Gastroesophageal sphincter (tissue), 4 donors: ENCODE data around the gene MRPL40. TPM values are rescaled to one million over a fixed set of nuclear protein-coding genes. Genes with fewer than 3 reads are reported as not detected.

ENCODE experiments used
- ATAC-seq: fragments of 150-250 bp; one replicate; pipeline ENCODE4 v1.9.1; 2016; ENCODE audit warnings: mild to moderate bottlenecking, moderate library complexity
- H3K27ac ChIP-seq, 4 donors: fragments of 200-600 bp; sonication (generic) in 3 of 4; 1 replicate in 3 of 4; 2 replicates in 1 of 4; pipeline ENCODE4 v1.5.1; 2016 to 2019
- H3K27me3 ChIP-seq: fragments of 200-600 bp; sonication (generic); one replicate; pipeline ENCODE4 v1.5.1; 2019
- H3K36me3 ChIP-seq, 2 donors: fragments of 200-600 bp; sonication (generic); one replicate each; pipeline ENCODE4 v1.5.1; 2019; ENCODE audit warnings: control low read depth in 1 of 2
- H3K4me1 ChIP-seq, 3 donors: fragments of 200-600 bp; sonication (generic); 1 replicate in 2 of 3; 2 replicates in 1 of 3; pipeline ENCODE4 v1.5.1; 2016 to 2019; ENCODE audit warnings: control low read depth in 2 of 3
- H3K4me3 ChIP-seq, 2 donors: fragments of 200-600 bp; sonication (generic); one replicate each; pipeline ENCODE4 v1.5.1; 2019; ENCODE audit warnings: mild to moderate bottlenecking in 1 of 2, moderate library complexity in 1 of 2
- H3K9me3 ChIP-seq, 3 donors: fragments of 200-600 bp; sonication (generic); one replicate each; pipeline ENCODE4 v1.5.1; 2017 to 2019; ENCODE audit warnings: control low read depth in 2 of 3
- EP300 ChIP-seq: sonication (generic); formaldehyde crosslinking; IDR thresholded peaks from one replicate; pipeline ENCODE4 v1.6.1; 2017; ENCODE audit warnings: antibody characterized with exemption, mild to moderate bottlenecking
- POLR2A ChIP-seq, 2 donors: fragments of 450-650 bp; IDR thresholded peaks; one replicate each; pipeline ENCODE4 v1.6.1; 2017; ENCODE audit warnings: antibody characterized with exemption in 2 of 2, mild to moderate bottlenecking in 2 of 2, moderate library complexity in 1 of 2
- POLR2AphosphoS5 ChIP-seq: sonication (generic); formaldehyde crosslinking; IDR thresholded peaks from one replicate; pipeline ENCODE4 v1.6.1; 2017; ENCODE audit warnings: antibody characterized with exemption
- WGBS, 2 donors: methylation state at CpG; one replicate each; pipeline ENCODE4 v1.1.5; 2018; ENCODE audit warnings: low coverage in 1 of 2; 5-methylcytosine and 5-hydroxymethylcytosine counted together
- total RNA-seq, 4 donors: library from RNA; depleted of rRNA; stranded (reverse); fragments of >200 nt; gene quantifications; one replicate each; pipeline ENCODE4 v1.1.0, GENCODE V29; 2016
- TF ChIP-seq, protein P1 (sequence below), 4 experiments: fragments of 200-600 bp in 2 of 4; fragments of 450-650 bp in 2 of 4; sonication (generic) in 1 of 4; IDR thresholded peaks; one replicate each; pipeline ENCODE4 v1.5.1; 2017 to 2019; ENCODE audit warnings: antibody characterized with exemption in 4 of 4, mild to moderate bottlenecking in 2 of 4, moderate library complexity in 2 of 4

Gene MRPL40
- total RNA-seq, 4 donors from 2014 or later, result 22.8 to 29.1 (median 25.8) TPM

DNA sequence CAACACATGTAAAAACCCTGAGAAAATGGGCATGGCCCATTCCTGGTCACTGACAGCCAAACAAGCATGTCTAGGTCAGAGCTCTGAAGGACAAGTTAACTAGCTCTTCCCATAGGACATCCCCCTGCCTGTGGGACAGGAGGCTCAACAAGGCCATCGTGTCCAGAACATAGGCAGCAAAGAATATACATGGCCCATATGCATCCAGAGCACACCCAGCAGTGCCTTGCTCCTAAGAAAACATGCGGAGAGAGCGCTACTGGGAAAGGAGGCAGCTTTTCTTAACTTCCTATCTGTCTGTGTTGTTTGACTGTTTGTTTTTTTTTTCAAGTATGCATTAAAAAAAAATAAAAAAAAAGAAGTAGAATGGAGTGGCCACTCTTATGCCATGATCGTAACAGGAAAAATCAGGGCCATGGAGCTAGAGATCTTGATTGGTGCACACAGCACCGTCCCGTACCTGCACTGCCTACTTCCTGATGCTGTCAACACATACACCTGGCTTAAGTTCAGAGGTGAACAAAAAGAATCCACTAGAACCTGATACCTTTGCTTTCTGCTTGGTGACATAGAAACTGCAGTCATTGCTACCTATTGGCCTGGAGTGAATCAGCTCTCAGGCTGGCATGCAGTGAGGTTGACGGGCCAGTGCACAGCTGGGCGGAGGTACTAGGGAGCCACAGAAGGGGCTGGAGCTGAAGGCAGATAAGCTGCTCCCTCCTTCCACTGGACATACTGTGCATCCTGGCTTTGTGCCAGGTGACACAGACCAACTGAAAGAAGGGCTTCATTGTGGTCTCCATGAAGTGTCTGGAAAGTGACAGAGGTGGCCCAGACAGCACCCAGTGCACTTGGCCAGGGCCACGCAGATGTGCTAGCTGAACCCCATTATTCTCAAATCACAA lies 34.8 kb downstream of the MRPL40 start:
- TF ChIP-seq EP300 (no peak), POLR2AphosphoS5 (no peak)
- TF ChIP-seq, protein P1, sequence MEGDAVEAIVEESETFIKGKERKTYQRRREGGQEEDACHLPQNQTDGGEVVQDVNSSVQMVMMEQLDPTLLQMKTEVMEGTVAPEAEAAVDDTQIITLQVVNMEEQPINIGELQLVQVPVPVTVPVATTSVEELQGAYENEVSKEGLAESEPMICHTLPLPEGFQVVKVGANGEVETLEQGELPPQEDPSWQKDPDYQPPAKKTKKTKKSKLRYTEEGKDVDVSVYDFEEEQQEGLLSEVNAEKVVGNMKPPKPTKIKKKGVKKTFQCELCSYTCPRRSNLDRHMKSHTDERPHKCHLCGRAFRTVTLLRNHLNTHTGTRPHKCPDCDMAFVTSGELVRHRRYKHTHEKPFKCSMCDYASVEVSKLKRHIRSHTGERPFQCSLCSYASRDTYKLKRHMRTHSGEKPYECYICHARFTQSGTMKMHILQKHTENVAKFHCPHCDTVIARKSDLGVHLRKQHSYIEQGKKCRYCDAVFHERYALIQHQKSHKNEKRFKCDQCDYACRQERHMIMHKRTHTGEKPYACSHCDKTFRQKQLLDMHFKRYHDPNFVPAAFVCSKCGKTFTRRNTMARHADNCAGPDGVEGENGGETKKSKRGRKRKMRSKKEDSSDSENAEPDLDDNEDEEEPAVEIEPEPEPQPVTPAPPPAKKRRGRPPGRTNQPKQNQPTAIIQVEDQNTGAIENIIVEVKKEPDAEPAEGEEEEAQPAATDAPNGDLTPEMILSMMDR (IDR thresholded peaks at IDR 0.05), result no peak
- WGBS, 2 donors, result 90 to 93% methylated on average over 7 of the region's 9 CpGs
- Histone ChIP-seq H3K4me1 (no peaks in the 10 kb centered on the region), H3K4me3 (no peak overlapping the region), H3K27ac (no peak overlapping the region), H3K27me3 (no peaks in the 10 kb centered on the region), H3K36me3 (peaks cover 7 to 100% of the 10 kb centered on the region in 2 donors), H3K9me3 (no peaks in the 10 kb centered on the region)
- ATAC-seq, result no peak

DNA sequence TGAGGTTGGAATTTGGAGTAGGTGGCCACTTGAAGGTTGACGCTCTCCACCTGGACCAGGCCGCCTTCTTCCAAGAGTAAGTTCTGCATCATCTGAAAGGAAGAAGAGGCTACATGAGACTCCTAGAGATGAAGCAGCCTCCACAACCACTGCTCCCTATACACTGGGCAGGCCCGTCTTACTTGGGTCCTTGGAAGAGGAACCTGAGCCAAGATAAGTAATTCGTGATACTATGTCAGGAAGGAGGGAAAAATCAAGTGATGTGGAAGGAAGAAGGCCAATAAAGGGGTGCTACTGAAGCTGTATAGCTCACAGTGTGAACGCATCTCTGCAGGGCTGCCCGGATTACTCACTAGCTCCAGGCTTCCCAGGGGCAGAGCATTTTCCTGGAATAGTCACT lies 35.6 kb downstream of the MRPL40 start:
- H3K36me3 ChIP-seq, result peaks cover 7 to 100% of the 10 kb centered on the region in 2 donors
- TF ChIP-seq, protein P1 (IDR thresholded peaks at IDR 0.05), result no peak
- TF ChIP-seq POLR2AphosphoS5 (no peak), POLR2A (IDR thresholded peaks at IDR 0.05) (no peak), EP300 (no peak)
- H3K27me3 ChIP-seq, result no peaks in the 10 kb centered on the region
- H3K9me3 ChIP-seq, result no peaks in the 10 kb centered on the region
- no peaks in the 10 kb centered on the region for H3K4me1 ChIP-seq
- H3K27ac ChIP-seq, result no peak overlapping the region
- H3K4me3 ChIP-seq, result no peak overlapping the region
- ATAC-seq, result no peak
- WGBS, 2 donors, result 62 to 70% methylated on average over 2 to 3 of the region's 6 CpGs

DNA sequence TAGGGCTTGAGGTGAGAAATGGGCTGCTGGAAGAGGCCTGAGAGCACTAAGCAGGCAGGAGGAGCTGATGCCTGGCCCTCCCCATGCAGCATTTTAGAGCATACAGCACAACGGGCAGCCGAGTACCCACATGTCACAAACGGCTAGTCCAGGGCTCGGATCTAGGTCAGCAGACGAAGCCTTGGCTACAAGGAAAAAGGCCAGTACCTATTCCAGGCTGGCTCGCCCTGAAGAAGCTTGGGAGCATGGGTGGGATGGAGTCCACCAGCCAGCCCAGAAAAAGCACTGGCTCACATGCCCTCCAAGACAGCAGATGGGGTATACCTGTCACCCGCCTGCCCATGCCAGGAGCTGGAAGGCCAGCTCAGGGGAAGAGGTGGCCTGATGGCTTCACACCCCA lies 37.1 kb downstream of the MRPL40 start:
- Histone ChIP-seq H3K4me3 (no peak overlapping the region), H3K9me3 (no peaks in the 10 kb centered on the region), H3K36me3 (peaks cover 7 to 100% of the 10 kb centered on the region in 2 donors), H3K4me1 (no peaks in the 10 kb centered on the region), H3K27ac (no peak overlapping the region), H3K27me3 (no peaks in the 10 kb centered on the region)
- TF ChIP-seq POLR2A (IDR thresholded peaks at IDR 0.05), result no peak
- no peak for TF ChIP-seq EP300
- TF ChIP-seq POLR2AphosphoS5, result no peak
- TF ChIP-seq, protein P1 (IDR thresholded peaks at IDR 0.05), result no peak
- 73% methylated on average over 3 of the region's 7 CpGs; no CpG with 5 or more reads in 1 of the 2 donors for WGBS, 2 donors
- no peak for ATAC-seq

DNA sequence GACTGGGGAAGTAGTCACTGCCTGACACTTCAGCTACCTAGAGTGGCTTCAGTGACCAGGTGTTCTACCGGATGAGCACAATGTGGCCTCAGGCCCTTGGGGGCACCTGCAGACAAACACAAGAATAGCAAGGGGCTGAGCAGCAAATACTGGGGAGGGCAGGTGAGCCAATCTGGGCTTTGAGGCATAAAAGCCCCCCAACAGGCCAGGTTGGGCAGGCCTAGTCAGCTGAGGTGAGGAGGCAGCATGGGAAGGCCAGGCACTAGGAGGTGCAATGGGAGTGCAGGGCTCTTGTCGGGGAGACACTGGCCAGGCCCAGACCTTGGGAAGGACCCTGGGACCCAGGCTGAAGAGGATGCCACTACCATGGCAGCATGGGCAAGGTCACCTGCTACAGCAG lies 37.7 kb downstream of the MRPL40 start:
- WGBS, 2 donors, result 83% methylated on average over 1 of the region's 2 CpGs; no CpG with 5 or more reads in 1 of the 2 donors
- TF ChIP-seq EP300 (no peak), POLR2A (IDR thresholded peaks at IDR 0.05) (no peak), POLR2AphosphoS5 (no peak)
- TF ChIP-seq, protein P1 (IDR thresholded peaks at IDR 0.05), result no peak

DNA sequence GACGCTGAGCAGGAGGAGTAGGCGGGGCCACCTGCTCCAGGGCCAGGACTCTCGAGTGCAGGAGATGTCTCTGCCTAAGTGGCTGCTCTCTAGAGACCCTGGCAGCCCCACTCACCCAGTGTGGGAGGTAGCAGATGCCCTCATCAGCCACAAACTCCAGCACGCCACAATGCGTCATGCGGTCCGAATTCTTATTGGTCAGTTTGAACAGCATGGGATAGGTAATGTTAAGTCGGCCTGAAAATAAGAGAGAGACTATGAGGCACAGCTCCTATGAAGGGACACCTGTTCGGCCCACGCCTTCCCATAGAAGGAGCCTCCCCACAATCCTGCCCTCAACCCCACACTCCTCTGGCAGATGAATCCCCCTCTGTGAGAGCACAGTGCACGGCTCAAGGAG lies 39.2 kb downstream of the MRPL40 start:
- Histone ChIP-seq H3K4me3 (no peak overlapping the region), H3K4me1 (peaks cover 0 to 16% (median 3%) of the 10 kb centered on the region in 3 donors), H3K27me3 (no peaks in the 10 kb centered on the region), H3K36me3 (peaks cover 3 to 87% of the 10 kb centered on the region in 2 donors), H3K9me3 (no peaks in the 10 kb centered on the region), H3K27ac (no peak overlapping the region)
- ATAC-seq, result no peak
- WGBS, 2 donors, result 88 to 100% methylated on average over 2 to 4 of the region's 11 CpGs
- TF ChIP-seq EP300 (no peak), POLR2AphosphoS5 (no peak), POLR2A (IDR thresholded peaks at IDR 0.05) (no peak)
- TF ChIP-seq, protein P1 (IDR thresholded peaks at IDR 0.05), result no peak

More for the DNA sequence above, 37.7 kb downstream of the MRPL40 start:
- Histone ChIP-seq H3K9me3 (no peaks in the 10 kb centered on the region), H3K4me1 (peaks cover 0 to under 1% (median 0%) of the 10 kb centered on the region in 3 donors), H3K27me3 (no peaks in the 10 kb centered on the region), H3K4me3 (no peak overlapping the region), H3K27ac (no peak overlapping the region), H3K36me3 (peaks cover 7 to 100% of the 10 kb centered on the region in 2 donors)
- ATAC-seq, result no peak
